GM18868 (cell line): ENCODE results near the gene NUDT16L1.

Source experiments
- ATAC-seq: cut with Tn5 transposase; IDR thresholded peaks from one replicate; pipeline ENCODE4 v1.9.1; 2021; ENCODE audit warnings: mild to moderate bottlenecking, moderate library complexity; ENCODE audit not compliant: unreplicated experiment

Gene NUDT16L1

GRCh38 chr16:4663777-4664465, 29.4 kb upstream of the NUDT16L1 start:
- no peak for ATAC-seq

- no peak for ATAC-seq
These were observed 28.6 kb upstream of the NUDT16L1 start for GRCh38 chr16:4664538-4665418.

GRCh38 chr16:4666537-4667202, 26.7 kb upstream of the NUDT16L1 start:
- ATAC-seq = no peak

GRCh38 chr16:4667203-4667963, 26.0 kb upstream of the NUDT16L1 start:
- ATAC-seq = no peak

- ATAC-seq = no peak
These were observed 24.9 kb upstream of the NUDT16L1 start for GRCh38 chr16:4668313-4668960.

GRCh38 chr16:4673387-4674046, 19.8 kb upstream of the NUDT16L1 start:
- no peak for ATAC-seq

GRCh38 chr16:4674926-4675530, 18.3 kb upstream of the NUDT16L1 start:
- ATAC-seq = no peak

- no peak for ATAC-seq
These were observed 17.2 kb upstream of the NUDT16L1 start for GRCh38 chr16:4675864-4676786.

GRCh38 chr16:4676831-4677230, 16.5 kb upstream of the NUDT16L1 start:
- no peak for ATAC-seq

- no peak for ATAC-seq
These were observed 16.0 kb upstream of the NUDT16L1 start for GRCh38 chr16:4677390-4677789.

GRCh38 chr16:4677994-4678393, 15.4 kb upstream of the NUDT16L1 start:
- no peak for ATAC-seq

- ATAC-seq = no peak
These were observed 14.8 kb upstream of the NUDT16L1 start for GRCh38 chr16:4678596-4678995.

- no peak for ATAC-seq
These were observed 14.1 kb upstream of the NUDT16L1 start for GRCh38 chr16:4679156-4679849.

- no peak for ATAC-seq
These were observed 13.3 kb upstream of the NUDT16L1 start for GRCh38 chr16:4679850-4680636.

GRCh38 chr16:4680673-4681470, 12.5 kb upstream of the NUDT16L1 start:
- no peak for ATAC-seq

GRCh38 chr16:4681471-4682083, 11.8 kb upstream of the NUDT16L1 start:
- ATAC-seq = no peak
